ENCODE measurements around the gene BEX3.

DNA sequence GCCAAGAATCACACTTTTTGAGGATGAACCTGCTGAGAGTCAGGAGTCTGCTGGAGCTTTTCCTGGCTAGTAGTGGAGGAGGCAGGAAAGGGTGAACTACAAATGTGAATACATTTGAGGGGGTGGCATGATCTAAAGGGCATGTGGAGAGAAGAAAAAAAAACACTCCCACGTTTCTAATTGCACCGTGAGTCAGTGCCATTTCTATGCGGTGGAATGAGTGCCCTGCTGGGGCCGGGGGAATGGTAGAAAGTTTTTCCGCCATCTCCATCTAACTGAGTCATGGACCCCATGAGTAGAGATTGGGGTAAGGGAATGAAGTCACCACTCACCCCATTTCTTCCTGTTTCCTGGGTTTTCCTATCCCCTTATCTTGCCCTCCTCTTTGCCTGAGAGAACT lies 19.8 kb downstream of the BEX3 start:
- TF ChIP-seq ZNF274 (IDR thresholded peaks at IDR 0.05; ENCODE audit: low read depth, low read length) (no peak), YY1 (IDR thresholded peaks at IDR 0.05; ENCODE audit: insufficient read depth, insufficient read length) (no peak), SUZ12 (IDR thresholded peaks at IDR 0.05; ENCODE audit: extremely low read depth, insufficient read depth, insufficient read length) (no peak)
